GM18951 (cell line): ENCODE data around the gene SSTR3.

Source experiments
- POLR2A ChIP-seq: IDR thresholded peaks from 4 replicates; pipeline ENCODE4 v1.6.1; 2011; ENCODE audit warnings: mild to moderate bottlenecking; ENCODE audit not compliant: insufficient read length, insufficient read depth; ENCODE audit errors: extremely low read depth
- in situ Hi-C: fragments of 300-500 bp; cut with MboI; formaldehyde crosslinking; loops from one replicate; pipeline ENCODE4 v1.12.0; 2022; ENCODE audit warnings: low sequenced_read_pairs, mixed read lengths, inconsistent platforms; ENCODE audit not compliant: unreplicated experiment

The SSTR3 gene

GRCh38 chr22:37169406-37169805 lies 42.9 kb downstream of the SSTR3 start:
- in situ Hi-C loops = no loop called here
- TF ChIP-seq POLR2A = no peak

GRCh38 chr22:37167981-37168647 lies 44.2 kb downstream of the SSTR3 start:
- in situ Hi-C loops = no loop called here
- no peak for TF ChIP-seq POLR2A

- TF ChIP-seq POLR2A = no peak
- in situ Hi-C loops = no loop called here
Measured at GRCh38 chr22:37167176-37167980, 44.9 kb downstream of the SSTR3 start.

- in situ Hi-C loops = no loop called here
- TF ChIP-seq POLR2A = no peak
Measured at GRCh38 chr22:37166675-37167066, 45.6 kb downstream of the SSTR3 start.

GRCh38 chr22:37165940-37166674 lies 46.2 kb downstream of the SSTR3 start:
- TF ChIP-seq POLR2A = no peak
- in situ Hi-C loops = no loop called here

- in situ Hi-C loops = no loop called here
- no peak for TF ChIP-seq POLR2A
Measured at GRCh38 chr22:37165066-37165465, 47.2 kb downstream of the SSTR3 start.

GRCh38 chr22:37164505-37164887 lies 47.8 kb downstream of the SSTR3 start:
- in situ Hi-C loops = no loop called here

GRCh38 chr22:37163575-37164504 lies 48.4 kb downstream of the SSTR3 start:
- in situ Hi-C loops = no loop called here
- TF ChIP-seq POLR2A = peak; percentile 58

More at GRCh38 chr22:37164505-37164887, 47.8 kb downstream of the SSTR3 start:
- no peak for TF ChIP-seq POLR2A

- no peak for TF ChIP-seq POLR2A
- in situ Hi-C loops = no loop called here
Measured at GRCh38 chr22:37163096-37163489, 49.2 kb downstream of the SSTR3 start.

- in situ Hi-C loops = no loop called here
- TF ChIP-seq POLR2A = peak; percentile 57
Measured at GRCh38 chr22:37162221-37163095, 49.8 kb downstream of the SSTR3 start.

- in situ Hi-C loops = no loop called here
- TF ChIP-seq POLR2A = no peak
Measured at GRCh38 chr22:37161443-37161842, 50.8 kb downstream of the SSTR3 start.

GRCh38 chr22:37160027-37160426 lies 52.2 kb downstream of the SSTR3 start:
- in situ Hi-C loops = no loop called here
- no peak for TF ChIP-seq POLR2A
